Kidney tubule cell (primary cell): ENCODE data around the gene GATA3.
A peak's percentile ranks its signal among the peaks of the same experiment; 100 is the strongest.

Source experiments
- DNase-seq: peaks from one replicate; pipeline ENCODE4 v3.0.0-alpha.2; 2018; ENCODE audit warnings: low spot score

Gene GATA3

GRCh38 chr10:8037941-8038894 lies 16.3 kb upstream of the GATA3 start:
- no peak for DNase-seq

GRCh38 chr10:8039321-8039881 lies 15.1 kb upstream of the GATA3 start:
- no peak for DNase-seq

- no peak for DNase-seq
Observed at GRCh38 chr10:8040651-8041050, 13.8 kb upstream of the GATA3 start.

- no peak for DNase-seq
Observed at GRCh38 chr10:8041284-8041991, 13.1 kb upstream of the GATA3 start.

GRCh38 chr10:8041992-8042720 lies 12.3 kb upstream of the GATA3 start:
- no peak for DNase-seq

GRCh38 chr10:8042721-8043568 lies 11.5 kb upstream of the GATA3 start:
- DNase-seq = no peak

- DNase-seq = no peak
Observed at GRCh38 chr10:8043569-8044306, 10.8 kb upstream of the GATA3 start.

GRCh38 chr10:8044331-8044907 lies 10.1 kb upstream of the GATA3 start:
- DNase-seq = no peak

GRCh38 chr10:8044908-8045725 lies 9.4 kb upstream of the GATA3 start:
- peak; percentile 25 for DNase-seq

GRCh38 chr10:8045726-8046494 lies 8.6 kb upstream of the GATA3 start:
- no peak for DNase-seq

- DNase-seq = no peak
Observed at GRCh38 chr10:8047452-8048280, 6.8 kb upstream of the GATA3 start.

GRCh38 chr10:8048281-8049008 lies 6.0 kb upstream of the GATA3 start:
- no peak for DNase-seq

GRCh38 chr10:8049045-8049864 lies 5.2 kb upstream of the GATA3 start:
- no peak for DNase-seq

GRCh38 chr10:8049865-8050555 lies 4.5 kb upstream of the GATA3 start:
- DNase-seq = no peak

- DNase-seq = no peak
Observed at GRCh38 chr10:8050556-8051108, 3.9 kb upstream of the GATA3 start.
